ENCODE results near the gene MMP19. TPM values are rescaled to one million over a fixed set of nuclear protein-coding genes. Genes with fewer than 3 reads are reported as not detected.

MMP19 gene
- total RNA-seq, 1 donor from 2014 or later: 0.15 TPM

GRCh38 chr12:55849616-55850343 lies 7.0 kb upstream of the MMP19 start:
- peaks cover 17% of the 10 kb centered on the region for H3K4me1 Mint-ChIP-seq (ENCODE audit: unreplicated experiment)
- H3K9me3 Mint-ChIP-seq (ENCODE audit: unreplicated experiment): no peaks in the 10 kb centered on the region
- no peak overlapping the region for H3K4me3 Mint-ChIP-seq (ENCODE audit: unreplicated experiment)
- DNase-seq (ENCODE audit: low spot score): no peak
- H3K27ac Mint-ChIP-seq (ENCODE audit: unreplicated experiment): no peak overlapping the region
- no peak for TF ChIP-seq CTCF (IDR thresholded peaks at IDR 0.05; ENCODE audit: unreplicated experiment)
- H3K27me3 Mint-ChIP-seq (ENCODE audit: unreplicated experiment): peaks cover 3% of the 10 kb centered on the region
- no peaks in the 10 kb centered on the region for H3K36me3 Mint-ChIP-seq (ENCODE audit: low read depth, unreplicated experiment)

- Mint-ChIP-seq H3K36me3 (ENCODE audit: low read depth, unreplicated experiment) (no peaks in the 10 kb centered on the region), H3K4me3 (ENCODE audit: unreplicated experiment) (no peak overlapping the region), H3K9me3 (ENCODE audit: unreplicated experiment) (no peaks in the 10 kb centered on the region), H3K4me1 (ENCODE audit: unreplicated experiment) (peaks cover 17% of the 10 kb centered on the region), H3K27ac (ENCODE audit: unreplicated experiment) (no peak overlapping the region), H3K27me3 (ENCODE audit: unreplicated experiment) (peaks cover 3% of the 10 kb centered on the region)
- DNase-seq (ENCODE audit: low spot score): no peak
- no peak for TF ChIP-seq CTCF (IDR thresholded peaks at IDR 0.05; ENCODE audit: unreplicated experiment)
Observed at GRCh38 chr12:55847603-55848291, 5.0 kb upstream of the MMP19 start.

- Mint-ChIP-seq H3K36me3 (ENCODE audit: low read depth, unreplicated experiment) (no peaks in the 10 kb centered on the region), H3K27ac (ENCODE audit: unreplicated experiment) (no peak overlapping the region), H3K4me1 (ENCODE audit: unreplicated experiment) (peaks cover 17% of the 10 kb centered on the region), H3K9me3 (ENCODE audit: unreplicated experiment) (no peaks in the 10 kb centered on the region), H3K4me3 (ENCODE audit: unreplicated experiment) (no peak overlapping the region), H3K27me3 (ENCODE audit: unreplicated experiment) (peaks cover 3% of the 10 kb centered on the region)
- DNase-seq (ENCODE audit: low spot score): no peak
- TF ChIP-seq CTCF (IDR thresholded peaks at IDR 0.05; ENCODE audit: unreplicated experiment): no peak
Observed at GRCh38 chr12:55847033-55847432, 4.3 kb upstream of the MMP19 start.

- peaks cover 3% of the 10 kb centered on the region for H3K27me3 Mint-ChIP-seq (ENCODE audit: unreplicated experiment)
- H3K4me1 Mint-ChIP-seq (ENCODE audit: unreplicated experiment): peaks cover 14% of the 10 kb centered on the region
- DNase-seq (ENCODE audit: low spot score): no peak
Observed at GRCh38 chr12:55845785-55846496, 3.2 kb upstream of the MMP19 start.

More at GRCh38 chr12:55845785-55846496, 3.2 kb upstream of the MMP19 start:
- Mint-ChIP-seq H3K9me3 (ENCODE audit: unreplicated experiment) (no peaks in the 10 kb centered on the region), H3K4me3 (ENCODE audit: unreplicated experiment) (no peak overlapping the region), H3K36me3 (ENCODE audit: low read depth, unreplicated experiment) (peaks cover 6% of the 10 kb centered on the region), H3K27ac (ENCODE audit: unreplicated experiment) (no peak overlapping the region)
- TF ChIP-seq CTCF (IDR thresholded peaks at IDR 0.05; ENCODE audit: unreplicated experiment): no peak

Measured in endothelial cell (in vitro differentiated cells).